AG08395 (cell line): ENCODE measurements around the gene IKZF1.
A peak's percentile ranks its signal among the peaks of the same experiment; 100 is the strongest.

Experiments used
- DNase-seq: peaks from one replicate; pipeline ENCODE4 v3.0.0; 2012; ENCODE audit warnings: mixed read lengths, low spot score

The IKZF1 gene

GRCh38 chr7:50413561-50413960 lies 109.0 kb downstream of the IKZF1 start:
- no peak for DNase-seq

GRCh38 chr7:50415844-50416364 lies 111.4 kb downstream of the IKZF1 start:
- DNase-seq = no peak

- DNase-seq = no peak
These were observed 112.1 kb downstream of the IKZF1 start for GRCh38 chr7:50416527-50417182.

- peak; percentile 82 for DNase-seq
These were observed 113.6 kb downstream of the IKZF1 start for GRCh38 chr7:50418086-50418515.

GRCh38 chr7:50418526-50419290 lies 114.2 kb downstream of the IKZF1 start:
- no peak for DNase-seq

- DNase-seq = no peak
These were observed 116.5 kb downstream of the IKZF1 start for GRCh38 chr7:50421043-50421442.

GRCh38 chr7:50422858-50423257 lies 118.3 kb downstream of the IKZF1 start:
- no peak for DNase-seq

GRCh38 chr7:50423860-50424259 lies 119.3 kb downstream of the IKZF1 start:
- DNase-seq = no peak

GRCh38 chr7:50425318-50425717 lies 120.8 kb downstream of the IKZF1 start:
- no peak for DNase-seq

- no peak for DNase-seq
These were observed 121.9 kb downstream of the IKZF1 start for GRCh38 chr7:50426280-50427045.

GRCh38 chr7:50427518-50427917 lies 123.0 kb downstream of the IKZF1 start:
- no peak for DNase-seq

GRCh38 chr7:50428911-50429310 lies 124.4 kb downstream of the IKZF1 start:
- DNase-seq = no peak

- DNase-seq = no peak
These were observed 126.8 kb downstream of the IKZF1 start for GRCh38 chr7:50431316-50431715.

GRCh38 chr7:50431722-50432305 lies 127.3 kb downstream of the IKZF1 start:
- no peak for DNase-seq

- DNase-seq = peak; percentile 49
These were observed 131.8 kb downstream of the IKZF1 start for GRCh38 chr7:50436133-50436806.

GRCh38 chr7:50446542-50446960 lies 142.0 kb downstream of the IKZF1 start:
- peak; percentile 35 for DNase-seq

- no peak for DNase-seq
These were observed 144.3 kb downstream of the IKZF1 start for GRCh38 chr7:50448823-50449222.

GRCh38 chr7:50449501-50449880 lies 145.0 kb downstream of the IKZF1 start:
- DNase-seq = no peak

GRCh38 chr7:50449881-50450589 lies 145.5 kb downstream of the IKZF1 start, which contains the start of gene FIGNL1:
Gene FIGNL1 (minus strand): TSS chr7:50450350. CDS start chr7:50447287, 3,063 bp downstream.
- DNase-seq = peak; percentile 77

GRCh38 chr7:50450590-50451032 lies 146.1 kb downstream of the IKZF1 start:
- no peak for DNase-seq
